Esophagus muscularis mucosa (tissue), 4 donors: Measurements from ENCODE around the gene KDM7A. TPM values are rescaled to one million over a fixed set of nuclear protein-coding genes. Genes with fewer than 3 reads are reported as not detected.

ENCODE experiments used
- DNase-seq: peaks from one replicate; pipeline ENCODE4 v3.0.0-alpha.2; 2017; ENCODE audit errors: extremely low spot score
- H3K27ac ChIP-seq, 4 donors: fragments of 200-600 bp; sonication (generic); replicated peaks in 1 of 4; 1 replicate in 3 of 4; 2 replicates in 1 of 4; pipeline ENCODE4 v1.5.1; 2016 to 2019; ENCODE audit warnings: mild to moderate bottlenecking in 1 of 4
- H3K27me3 ChIP-seq, 4 donors: fragments of 200-600 bp; sonication (generic); one replicate each; pipeline versions ENCODE4 v1.5.1 to v1.6.0; 2016 to 2019
- H3K36me3 ChIP-seq, 4 donors: fragments of 200-600 bp; sonication (generic); one replicate each; pipeline ENCODE4 v1.5.1; 2016 to 2019
- H3K4me1 ChIP-seq, 4 donors: fragments of 200-600 bp; sonication (generic); one replicate each; pipeline ENCODE4 v1.5.1; 2016 to 2019
- H3K4me3 ChIP-seq, 4 donors: fragments of 200-600 bp; sonication (generic); 1 replicate in 2 of 4; 2 replicates in 2 of 4; pipeline ENCODE4 v1.5.1; 2016 to 2019; ENCODE audit warnings: mild to moderate bottlenecking in 4 of 4, moderate library complexity in 1 of 4
- H3K9me3 ChIP-seq, 4 donors: fragments of 200-600 bp; sonication (generic); 1 replicate in 3 of 4; 2 replicates in 1 of 4; pipeline ENCODE4 v1.5.1; 2016 to 2019
- CTCF ChIP-seq, 3 experiments: fragments of 200-600 bp in 2 of 3; fragments of 450-650 bp in 1 of 3; sonication (generic) in 2 of 3; IDR thresholded peaks; one replicate each; pipeline ENCODE4 v1.5.1; 2017 to 2019; ENCODE audit warnings: antibody characterized with exemption in 3 of 3, mild to moderate bottlenecking in 2 of 3, moderate library complexity in 1 of 3
- EP300 ChIP-seq: sonication (generic); formaldehyde crosslinking; IDR thresholded peaks from one replicate; pipeline ENCODE4 v1.6.1; 2017; ENCODE audit warnings: antibody characterized with exemption
- POLR2A ChIP-seq: fragments of 450-650 bp; IDR thresholded peaks from one replicate; pipeline ENCODE4 v1.6.1; 2017; ENCODE audit warnings: antibody characterized with exemption, moderate library complexity, mild to moderate bottlenecking, low read depth
- POLR2AphosphoS5 ChIP-seq, 2 donors: sonication (generic); formaldehyde crosslinking; IDR thresholded peaks; one replicate each; pipeline ENCODE4 v1.6.1; 2017; ENCODE audit warnings: antibody characterized with exemption in 2 of 2
- WGBS: methylation state at CpG from one replicate; pipeline ENCODE4 v1.1.5; 2018; 5-methylcytosine and 5-hydroxymethylcytosine counted together
- intact Hi-C: fragments of 100-400 bp; cut with DNase I; formaldehyde crosslinking; loops from one replicate; pipeline ENCODE4 v1.15.1; 2023
- small RNA-seq, 3 donors: library from RNA; depleted of rRNA; stranded (forward); fragments of <200 nt; gene quantifications; one replicate each; pipeline ENCODE3, GENCODE V24; 2016
- total RNA-seq, 4 donors: library from RNA; depleted of rRNA; stranded (reverse); fragments of >200 nt; gene quantifications; one replicate each; pipeline versions ENCODE4 v1.1.0 to v1.2.1, GENCODE V29; 2016

KDM7A gene
- total RNA-seq, 4 donors from 2014 or later, result 13.5 to 23.7 (median 19.5) TPM

- no peak overlapping the region for H3K27ac ChIP-seq
- H3K27me3 ChIP-seq, result no peaks in the 10 kb centered on the region
- no peak overlapping the region for H3K4me3 ChIP-seq
- TF ChIP-seq POLR2AphosphoS5 (IDR thresholded peaks at IDR 0.05) (no peak), CTCF (IDR thresholded peaks at IDR 0.05) (no peak), EP300 (no peak), POLR2A (no peak)
- intact Hi-C loops, result no loop called here
- peaks cover 0 to 6% (median 4%) of the 10 kb centered on the region in 4 donors for H3K4me1 ChIP-seq
- peaks cover 24 to 82% (median 52%) of the 10 kb centered on the region in 4 donors for H3K36me3 ChIP-seq
- 80% methylated on average over 11 of the region's 11 CpGs for WGBS
- no peaks in the 10 kb centered on the region for H3K9me3 ChIP-seq
- DNase-seq, result no peak
Observed at GRCh38 chr7:140036224-140036962, 140.4 kb downstream of the KDM7A start.

- DNase-seq, result no peak
- H3K9me3 ChIP-seq, result no peaks in the 10 kb centered on the region
- no peak overlapping the region for H3K4me3 ChIP-seq
- TF ChIP-seq POLR2A (no peak), EP300 (no peak), CTCF (IDR thresholded peaks at IDR 0.05) (no peak), POLR2AphosphoS5 (IDR thresholded peaks at IDR 0.05) (no peak)
- WGBS, result 65% methylated on average over 6 of the region's 7 CpGs
- H3K27me3 ChIP-seq, result no peaks in the 10 kb centered on the region
- intact Hi-C loops, result no loop called here
- peaks cover 0 to 6% (median 4%) of the 10 kb centered on the region in 4 donors for H3K4me1 ChIP-seq
- H3K36me3 ChIP-seq, result peaks cover 28 to 81% (median 45%) of the 10 kb centered on the region in 4 donors
- H3K27ac ChIP-seq, result no peak overlapping the region
Observed at GRCh38 chr7:140035400-140036223, 141.2 kb downstream of the KDM7A start.

Small RNAs within 50 kb of the gene (small RNA-seq; reads per million reads assigned to genes)
- gene RF00019, result 0 reads per million in 3 donors
- 0 reads per million in 3 donors for gene RNU6-797P

Other genes starting within 250 kb of the KDM7A start
- gene PARP12, start 114.0 kb downstream of the KDM7A start, total RNA-seq, result 10 to 100 TPM; 20.6 to 24.5 (median 23.4) TPM
- gene SLC37A3, start 221.5 kb upstream of the KDM7A start, total RNA-seq, result 10 to 100 TPM; 33.1 to 67.8 (median 49.0) TPM
- not detected for gene RAB19, start 227.1 kb upstream of the KDM7A start, total RNA-seq